ENCODE results near the gene EML4. TPM values are rescaled to one million over a fixed set of nuclear protein-coding genes. Genes with fewer than 3 reads are reported as not detected.
A peak's percentile ranks its signal among the peaks of the same experiment; 100 is the strongest.

The EML4 gene
- total RNA-seq, 3 donors from 2014 or later = 19.4 to 68.5 (median 36.7) TPM

GRCh38 chr2:42361728-42362283 lies 192.7 kb downstream of the EML4 start:
- no peaks in the 10 kb centered on the region for H3K27me3 ChIP-seq
- TF ChIP-seq POLR2AphosphoS5 (IDR thresholded peaks at IDR 0.05) (no peak), POLR2A (IDR thresholded peaks at IDR 0.05) (no peak)
- TF ChIP-seq, protein P1, sequence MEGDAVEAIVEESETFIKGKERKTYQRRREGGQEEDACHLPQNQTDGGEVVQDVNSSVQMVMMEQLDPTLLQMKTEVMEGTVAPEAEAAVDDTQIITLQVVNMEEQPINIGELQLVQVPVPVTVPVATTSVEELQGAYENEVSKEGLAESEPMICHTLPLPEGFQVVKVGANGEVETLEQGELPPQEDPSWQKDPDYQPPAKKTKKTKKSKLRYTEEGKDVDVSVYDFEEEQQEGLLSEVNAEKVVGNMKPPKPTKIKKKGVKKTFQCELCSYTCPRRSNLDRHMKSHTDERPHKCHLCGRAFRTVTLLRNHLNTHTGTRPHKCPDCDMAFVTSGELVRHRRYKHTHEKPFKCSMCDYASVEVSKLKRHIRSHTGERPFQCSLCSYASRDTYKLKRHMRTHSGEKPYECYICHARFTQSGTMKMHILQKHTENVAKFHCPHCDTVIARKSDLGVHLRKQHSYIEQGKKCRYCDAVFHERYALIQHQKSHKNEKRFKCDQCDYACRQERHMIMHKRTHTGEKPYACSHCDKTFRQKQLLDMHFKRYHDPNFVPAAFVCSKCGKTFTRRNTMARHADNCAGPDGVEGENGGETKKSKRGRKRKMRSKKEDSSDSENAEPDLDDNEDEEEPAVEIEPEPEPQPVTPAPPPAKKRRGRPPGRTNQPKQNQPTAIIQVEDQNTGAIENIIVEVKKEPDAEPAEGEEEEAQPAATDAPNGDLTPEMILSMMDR (IDR thresholded peaks at IDR 0.05) = peak in 2 of 3 donors; percentile 1 to 6
- no peaks in the 10 kb centered on the region for H3K4me1 ChIP-seq
- intact Hi-C loops (cut with DNase I; ENCODE audit: low total_unique reads) = no loop called here
- no peak for DNase-seq (ENCODE audit: low spot score in 2 of 2)
- H3K36me3 ChIP-seq = no peaks in the 10 kb centered on the region
- peak overlapping the region; percentile 87 to 94 for H3K27ac ChIP-seq
- peak overlapping the region in 2 of 3 donors; percentile 79 to 82 for H3K4me3 ChIP-seq
- H3K9me3 ChIP-seq = no peaks in the 10 kb centered on the region

- Histone ChIP-seq H3K4me3 (no peak overlapping the region), H3K27ac (no peak overlapping the region), H3K4me1 (no peaks in the 10 kb centered on the region), H3K36me3 (no peaks in the 10 kb centered on the region), H3K27me3 (no peaks in the 10 kb centered on the region), H3K9me3 (no peaks in the 10 kb centered on the region)
- intact Hi-C loops (cut with DNase I; ENCODE audit: low total_unique reads) = no loop called here
- no peak for DNase-seq (ENCODE audit: low spot score in 2 of 2)
- no peak for TF ChIP-seq POLR2AphosphoS5 (IDR thresholded peaks at IDR 0.05)
- TF ChIP-seq POLR2A (IDR thresholded peaks at IDR 0.05) = no peak
- TF ChIP-seq, protein P1 (IDR thresholded peaks at IDR 0.05) = no peak
Measured at GRCh38 chr2:42363413-42363812, 194.3 kb downstream of the EML4 start.

- H3K27me3 ChIP-seq = no peaks in the 10 kb centered on the region
- no peaks in the 10 kb centered on the region for H3K36me3 ChIP-seq
- no peak overlapping the region for H3K4me3 ChIP-seq
- H3K27ac ChIP-seq = no peak overlapping the region
- no peak for DNase-seq (ENCODE audit: low spot score in 2 of 2)
- no peaks in the 10 kb centered on the region for H3K4me1 ChIP-seq
- H3K9me3 ChIP-seq = no peaks in the 10 kb centered on the region
- intact Hi-C loops (cut with DNase I; ENCODE audit: low total_unique reads) = no loop called here
- TF ChIP-seq POLR2A (IDR thresholded peaks at IDR 0.05) (no peak), POLR2AphosphoS5 (IDR thresholded peaks at IDR 0.05) (no peak)
- TF ChIP-seq, protein P1 (IDR thresholded peaks at IDR 0.05) = no peak
Measured at GRCh38 chr2:42364658-42365057, 195.5 kb downstream of the EML4 start.

- Histone ChIP-seq H3K9me3 (no peaks in the 10 kb centered on the region), H3K27me3 (no peaks in the 10 kb centered on the region), H3K36me3 (no peaks in the 10 kb centered on the region), H3K4me3 (no peak overlapping the region), H3K4me1 (no peaks in the 10 kb centered on the region), H3K27ac (no peak overlapping the region)
- no peak for TF ChIP-seq POLR2A (IDR thresholded peaks at IDR 0.05)
- TF ChIP-seq, protein P1 (IDR thresholded peaks at IDR 0.05) = no peak
- no peak for DNase-seq (ENCODE audit: low spot score in 2 of 2)
- intact Hi-C loops (cut with DNase I; ENCODE audit: low total_unique reads) = no loop called here
Measured at GRCh38 chr2:42366411-42366810, 197.3 kb downstream of the EML4 start.

- no peaks in the 10 kb centered on the region for H3K4me1 ChIP-seq
- no peaks in the 10 kb centered on the region for H3K36me3 ChIP-seq
- peak overlapping the region in 1 of 3 donors; percentile 30 for H3K4me3 ChIP-seq
- no peak for DNase-seq (ENCODE audit: low spot score in 2 of 2)
- intact Hi-C loops (cut with DNase I; ENCODE audit: low total_unique reads) = no loop called here
- no peaks in the 10 kb centered on the region for H3K27me3 ChIP-seq
- peak overlapping the region in 1 of 2 donors; percentile 40 for H3K27ac ChIP-seq
- no peaks in the 10 kb centered on the region for H3K9me3 ChIP-seq
- TF ChIP-seq POLR2AphosphoS5 (IDR thresholded peaks at IDR 0.05) = no peak
- TF ChIP-seq, protein P1 (IDR thresholded peaks at IDR 0.05) = no peak
- TF ChIP-seq POLR2A (IDR thresholded peaks at IDR 0.05) = no peak
Measured at GRCh38 chr2:42367835-42368234, 198.7 kb downstream of the EML4 start.
